Dermis microvascular lymphatic vessel endothelial cell (primary cell): ENCODE data around the gene TRIM41. TPM values are rescaled to one million over a fixed set of nuclear protein-coding genes. Genes with fewer than 3 reads are reported as not detected.
"Not testable (repeated sequence)": the region's sequence is repeated elsewhere in the genome, so short reads cannot be mapped to it uniquely, and the experiment has no call there.

Experiments used
- DNase-seq, 2 donors: peaks; one replicate each; pipeline versions ENCODE4 v3.0.0 to v3.0.0-alpha.2; 2010; ENCODE audit warnings: low read depth in 2 of 2
- total RNA-seq: library from RNA; depleted of rRNA; stranded (reverse); fragments of >200 nt; gene quantifications from 2 replicates; pipeline ENCODE4 v1.2.1, GENCODE V29; 2014

Gene TRIM41
- total RNA-seq, 1 donor from 2014 or later = 8.2 TPM

- DNase-seq = not testable (repeated sequence)
Measured at GRCh38 chr5:181283841-181284755, 61.0 kb downstream of the TRIM41 start.

Other genes with a start within 250 kb of the TRIM41 start
- gene BTNL3, start 234.4 kb upstream of the TRIM41 start, total RNA-seq = not detected in 2 replicates
- under 0.01 and 0.13 TPM in 2 replicates for gene BTNL9, start 183.0 kb upstream of the TRIM41 start, total RNA-seq
- gene OR2V1, start 92.1 kb upstream of the TRIM41 start, total RNA-seq = under 0.01 TPM in 1 of 2 replicates, not detected in the other
- not detected in 2 replicates for gene OR2V2, start 75.7 kb upstream of the TRIM41 start, total RNA-seq
- 2.1 and 7.6 TPM in 2 replicates for gene TRIM7, start 18.1 kb upstream of the TRIM41 start, total RNA-seq
- 4,943 and 6,849 TPM in 2 replicates for gene RACK1, start 20.6 kb downstream of the TRIM41 start, total RNA-seq
- gene TRIM52, start 37.9 kb downstream of the TRIM41 start, total RNA-seq = 3.3 and 5.8 TPM in 2 replicates
- not detected in 2 replicates for gene OR4F3, start 144.0 kb downstream of the TRIM41 start, total RNA-seq